ENCODE measurements around the gene MAP2K5. TPM values are rescaled to one million over a fixed set of nuclear protein-coding genes. Genes with fewer than 3 reads are reported as not detected.

The MAP2K5 gene
- total RNA-seq, 2 experiments from 2014 or later, result 15.4 to 20.6 TPM

GRCh38 chr15:67524235-67524634 is 18.3 kb upstream of the MAP2K5 start:
- peaks cover 3% of the 10 kb centered on the region for H3K36me3 Mint-ChIP-seq (ENCODE audit: low read depth)
- H3K27me3 Mint-ChIP-seq (ENCODE audit: low read depth), result no peaks in the 10 kb centered on the region
- no peaks in the 10 kb centered on the region for H3K9me3 Mint-ChIP-seq
- no peak for DNase-seq
- CTCF ChIA-PET, result interaction anchor here (0.7 to 1.1 kb wide), 3 partner anchors 67 to 312 kb away, joined by 3 to 5 read pairs (median 3); no protein-coding TSS in a partner anchor
- no peak overlapping the region for H3K4me3 Mint-ChIP-seq
- intact Hi-C loops (cut with micrococcal nuclease), result loop anchor here (5.0 kb wide), 2 partner anchors 238 to 282 kb away; no protein-coding TSS in a partner anchor
- H3K4me1 Mint-ChIP-seq (ENCODE audit: low read depth), result peaks cover 23% of the 10 kb centered on the region
- H3K27ac Mint-ChIP-seq, result no peak overlapping the region

- H3K9me3 Mint-ChIP-seq, result no peaks in the 10 kb centered on the region
- CTCF ChIA-PET, result no interaction called here
- peaks cover 15% of the 10 kb centered on the region for H3K4me1 Mint-ChIP-seq (ENCODE audit: low read depth)
- no peak overlapping the region for H3K4me3 Mint-ChIP-seq
- H3K36me3 Mint-ChIP-seq (ENCODE audit: low read depth), result peaks cover 3% of the 10 kb centered on the region
- H3K27ac Mint-ChIP-seq, result no peak overlapping the region
- intact Hi-C loops (cut with micrococcal nuclease), result no loop called here
- no peaks in the 10 kb centered on the region for H3K27me3 Mint-ChIP-seq (ENCODE audit: low read depth)
- no peak for DNase-seq
Observed at GRCh38 chr15:67528513-67528912, 14.0 kb upstream of the MAP2K5 start.

GRCh38 chr15:67531379-67531914 is 11.1 kb upstream of the MAP2K5 start:
- intact Hi-C loops (cut with micrococcal nuclease), result no loop called here
- CTCF ChIA-PET, result no interaction called here
- Mint-ChIP-seq H3K4me1 (ENCODE audit: low read depth) (peaks cover 9% of the 10 kb centered on the region), H3K4me3 (no peak overlapping the region), H3K36me3 (ENCODE audit: low read depth) (no peaks in the 10 kb centered on the region), H3K27ac (no peak overlapping the region), H3K9me3 (no peaks in the 10 kb centered on the region), H3K27me3 (ENCODE audit: low read depth) (no peaks in the 10 kb centered on the region)
- DNase-seq, result no peak

GRCh38 chr15:67533873-67534272 is 8.6 kb upstream of the MAP2K5 start:
- Mint-ChIP-seq H3K4me1 (ENCODE audit: low read depth) (peaks cover 11% of the 10 kb centered on the region), H3K27ac (no peak overlapping the region), H3K36me3 (ENCODE audit: low read depth) (no peaks in the 10 kb centered on the region), H3K9me3 (no peaks in the 10 kb centered on the region), H3K27me3 (ENCODE audit: low read depth) (no peaks in the 10 kb centered on the region), H3K4me3 (no peak overlapping the region)
- CTCF ChIA-PET, result no interaction called here
- DNase-seq, result no peak
- intact Hi-C loops (cut with micrococcal nuclease), result no loop called here

GRCh38 chr15:67534360-67534759 is 8.1 kb upstream of the MAP2K5 start:
- intact Hi-C loops (cut with micrococcal nuclease), result no loop called here
- Mint-ChIP-seq H3K27ac (no peak overlapping the region), H3K4me3 (no peak overlapping the region), H3K4me1 (ENCODE audit: low read depth) (peaks cover 16% of the 10 kb centered on the region), H3K36me3 (ENCODE audit: low read depth) (no peaks in the 10 kb centered on the region), H3K27me3 (ENCODE audit: low read depth) (no peaks in the 10 kb centered on the region), H3K9me3 (no peaks in the 10 kb centered on the region)
- CTCF ChIA-PET, result no interaction called here
- no peak for DNase-seq

- Mint-ChIP-seq H3K4me1 (ENCODE audit: low read depth) (peaks cover 23% of the 10 kb centered on the region), H3K9me3 (no peaks in the 10 kb centered on the region), H3K27me3 (ENCODE audit: low read depth) (no peaks in the 10 kb centered on the region), H3K27ac (no peak overlapping the region), H3K36me3 (ENCODE audit: low read depth) (no peaks in the 10 kb centered on the region), H3K4me3 (no peak overlapping the region)
- CTCF ChIA-PET, result no interaction called here
- intact Hi-C loops (cut with micrococcal nuclease), result no loop called here
- DNase-seq, result no peak
Observed at GRCh38 chr15:67537771-67538170, 4.7 kb upstream of the MAP2K5 start.

- CTCF ChIA-PET, result no interaction called here
- Mint-ChIP-seq H3K36me3 (ENCODE audit: low read depth) (no peaks in the 10 kb centered on the region), H3K4me3 (peak overlapping the region; percentile 91), H3K9me3 (no peaks in the 10 kb centered on the region), H3K27me3 (ENCODE audit: low read depth) (no peaks in the 10 kb centered on the region), H3K4me1 (ENCODE audit: low read depth) (peaks cover 53% of the 10 kb centered on the region), H3K27ac (peak overlapping the region; percentile 83)
- DNase-seq, result no peak
- intact Hi-C loops (cut with micrococcal nuclease), result loop anchor here (5.0 to 10.0 kb wide), 4 partner anchors 219 to 734 kb away; partner anchors contain the start of genes FEM1B and PIAS1
Observed at GRCh38 chr15:67543348-67543718, 830 bp downstream of the MAP2K5 start.

GRCh38 chr15:67544475-67544874 is 2.0 kb downstream of the MAP2K5 start:
- H3K4me1 Mint-ChIP-seq (ENCODE audit: low read depth), result peaks cover 46% of the 10 kb centered on the region
- H3K27ac Mint-ChIP-seq, result no peak overlapping the region
- no peak overlapping the region for H3K4me3 Mint-ChIP-seq
- CTCF ChIA-PET, result no interaction called here
- no peaks in the 10 kb centered on the region for H3K9me3 Mint-ChIP-seq
- no peak for DNase-seq
- H3K36me3 Mint-ChIP-seq (ENCODE audit: low read depth), result no peaks in the 10 kb centered on the region
- intact Hi-C loops (cut with micrococcal nuclease), result loop anchor here (5.0 to 10.0 kb wide), 4 partner anchors 218 to 733 kb away; partner anchors contain the start of genes FEM1B and PIAS1
- no peaks in the 10 kb centered on the region for H3K27me3 Mint-ChIP-seq (ENCODE audit: low read depth)

- Mint-ChIP-seq H3K27me3 (ENCODE audit: low read depth) (no peaks in the 10 kb centered on the region), H3K4me3 (no peak overlapping the region), H3K4me1 (ENCODE audit: low read depth) (peaks cover 37% of the 10 kb centered on the region), H3K36me3 (ENCODE audit: low read depth) (peaks cover 6% of the 10 kb centered on the region), H3K27ac (no peak overlapping the region), H3K9me3 (no peaks in the 10 kb centered on the region)
- CTCF ChIA-PET, result no interaction called here
- no peak for DNase-seq
- intact Hi-C loops (cut with micrococcal nuclease), result loop anchor here (10.0 kb wide), 1 partner anchor 509 kb away; the partner anchor contains the start of gene PIAS1
Observed at GRCh38 chr15:67545864-67546263, 3.4 kb downstream of the MAP2K5 start.

- Mint-ChIP-seq H3K36me3 (ENCODE audit: low read depth) (peaks cover 6% of the 10 kb centered on the region), H3K27me3 (ENCODE audit: low read depth) (no peaks in the 10 kb centered on the region), H3K4me1 (ENCODE audit: low read depth) (peaks cover 34% of the 10 kb centered on the region), H3K27ac (no peak overlapping the region), H3K9me3 (no peaks in the 10 kb centered on the region), H3K4me3 (no peak overlapping the region)
- intact Hi-C loops (cut with micrococcal nuclease), result loop anchor here (10.0 kb wide), 1 partner anchor 508 kb away; the partner anchor contains the start of gene PIAS1
- CTCF ChIA-PET, result interaction anchor here (0.9 kb wide), 1 partner anchor 91 kb away, joined by 3 read pairs; no protein-coding TSS in a partner anchor
- DNase-seq, result no peak
Observed at GRCh38 chr15:67547064-67547463, 4.6 kb downstream of the MAP2K5 start.

- intact Hi-C loops (cut with micrococcal nuclease), result loop anchor here (10.0 kb wide), 1 partner anchor 507 kb away; the partner anchor contains the start of gene PIAS1
- H3K36me3 Mint-ChIP-seq (ENCODE audit: low read depth), result peaks cover 6% of the 10 kb centered on the region
- H3K9me3 Mint-ChIP-seq, result no peaks in the 10 kb centered on the region
- H3K27ac Mint-ChIP-seq, result no peak overlapping the region
- CTCF ChIA-PET, result interaction anchor here (0.8 kb wide), 1 partner anchor 290 kb away, joined by 3 read pairs; no protein-coding TSS in a partner anchor
- no peak overlapping the region for H3K4me3 Mint-ChIP-seq
- no peaks in the 10 kb centered on the region for H3K27me3 Mint-ChIP-seq (ENCODE audit: low read depth)
- peaks cover 34% of the 10 kb centered on the region for H3K4me1 Mint-ChIP-seq (ENCODE audit: low read depth)
- DNase-seq, result no peak
Observed at GRCh38 chr15:67547836-67548235, 5.3 kb downstream of the MAP2K5 start.

- Mint-ChIP-seq H3K9me3 (no peaks in the 10 kb centered on the region), H3K27ac (no peak overlapping the region), H3K4me1 (ENCODE audit: low read depth) (peaks cover 29% of the 10 kb centered on the region), H3K4me3 (no peak overlapping the region), H3K27me3 (ENCODE audit: low read depth) (no peaks in the 10 kb centered on the region), H3K36me3 (ENCODE audit: low read depth) (peaks cover 6% of the 10 kb centered on the region)
- intact Hi-C loops (cut with micrococcal nuclease), result loop anchor here (10.0 kb wide), 1 partner anchor 506 kb away; the partner anchor contains the start of gene PIAS1
- DNase-seq, result no peak
- CTCF ChIA-PET, result interaction anchor here (0.5 to 0.8 kb wide), 2 partner anchors 289 to 1624 kb away, joined by 3 read pairs; no protein-coding TSS in a partner anchor
Observed at GRCh38 chr15:67548236-67548852, 5.8 kb downstream of the MAP2K5 start.

Data from activated naive CD4-positive, alpha-beta T cell treated with anti-CD3 and anti-CD28 coated beads for 36 hours (primary cell).